Hair follicular keratinocyte (primary cell): ENCODE measurements around the gene ARHGAP1. TPM values are rescaled to one million over a fixed set of nuclear protein-coding genes. Genes with fewer than 3 reads are reported as not detected.

ENCODE experiments used
- total RNA-seq: library from RNA; depleted of rRNA; stranded (reverse); fragments of >200 nt; gene quantifications from 2 replicates; pipeline ENCODE4 v1.2.3, GENCODE V29; 2015

Gene ARHGAP1
- 35.5 and 46.1 TPM in 2 replicates for total RNA-seq

GRCh38 chr11:46700241-46701077 lies at the start of gene ARHGAP1, which contains the start of gene ZNF408:
TSS of gene ARHGAP1 (minus strand) at chr11:46700619. CDS start at chr11:46696107, 4,512 bp downstream.
TSS of gene ZNF408 (plus strand) at chr11:46701031. CDS start at chr11:46701048, 17 bp downstream.

DNA sequence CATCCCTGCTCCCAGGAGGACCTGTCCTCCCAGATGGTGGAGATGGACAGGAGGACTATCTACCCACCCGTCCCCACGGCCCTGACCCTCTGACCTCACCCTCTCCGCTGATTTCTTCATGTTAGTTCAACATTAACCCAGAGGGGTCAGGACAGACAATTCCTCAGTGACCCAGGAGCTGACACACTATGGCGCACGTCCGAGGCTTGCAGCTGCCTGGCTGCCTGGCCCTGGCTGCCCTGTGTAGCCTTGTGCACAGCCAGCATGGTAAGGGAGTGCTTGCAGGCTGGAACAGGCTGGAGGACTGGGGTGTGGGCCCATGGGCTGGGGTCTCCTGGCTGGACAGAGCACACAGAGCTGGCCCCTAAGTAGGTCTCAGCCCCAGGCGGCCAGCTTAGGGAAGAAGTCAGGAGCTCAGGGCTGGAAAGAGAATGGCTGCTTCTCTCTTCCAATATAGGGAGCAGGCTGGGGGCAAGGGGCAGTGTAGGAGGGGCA lies 18.7 kb upstream of the ARHGAP1 start, which contains the start of gene F2:
TSS of gene F2 (plus strand) at position 166 of the 495 bp plus-strand sequence. CDS start at position 189, 23 bp downstream.

Other genes with a start within 250 kb of the ARHGAP1 start
- 13.8 and 21.7 TPM in 2 replicates for gene AMBRA1, start 106.6 kb downstream of the ARHGAP1 start, total RNA-seq
- 2.4 and 3.3 TPM in 2 replicates for gene HARBI1, start 83.4 kb downstream of the ARHGAP1 start, total RNA-seq
- 46.2 and 49.4 TPM in 2 replicates for gene ATG13, start 83.1 kb downstream of the ARHGAP1 start, total RNA-seq
- gene ZNF408, start 412 bp upstream of the ARHGAP1 start, total RNA-seq, result 9.6 and 13.3 TPM in 2 replicates
- gene F2, start 18.6 kb upstream of the ARHGAP1 start, total RNA-seq, result 0.11 TPM in 1 of 2 replicates, not detected in the other
- 52.4 and 66.6 TPM in 2 replicates for gene CKAP5, start 145.7 kb upstream of the ARHGAP1 start, total RNA-seq
- gene LRP4, start 217.9 kb upstream of the ARHGAP1 start, total RNA-seq, result 2.0 and 9.6 TPM in 2 replicates
- 18.9 and 25.9 TPM in 2 replicates for gene CSTPP1, start 236.1 kb upstream of the ARHGAP1 start, total RNA-seq